Islet precursor cell (in vitro differentiated cells): Measurements from ENCODE around the gene HIPK1.

Experiments
- DNase-seq: peaks from one replicate; pipeline ENCODE4 v3.0.0-alpha.2; 2018

HIPK1 gene

GRCh38 chr1:113913887-113914664 is 15.0 kb upstream of the HIPK1 start:
- DNase-seq: no peak

- no peak for DNase-seq
These were observed 12.2 kb upstream of the HIPK1 start for GRCh38 chr1:113916974-113917373.

GRCh38 chr1:113917400-113918082 is 11.6 kb upstream of the HIPK1 start:
- no peak for DNase-seq

GRCh38 chr1:113918243-113918642 is 10.9 kb upstream of the HIPK1 start:
- DNase-seq: no peak

GRCh38 chr1:113922957-113923356 is 6.2 kb upstream of the HIPK1 start:
- no peak for DNase-seq

GRCh38 chr1:113924473-113924872 is 4.7 kb upstream of the HIPK1 start:
- DNase-seq: no peak

- no peak for DNase-seq
These were observed 765 bp upstream of the HIPK1 start for GRCh38 chr1:113928187-113928930.

GRCh38 chr1:113929750-113930498 is 800 bp downstream of the HIPK1 start:
- DNase-seq: peak; percentile 71

GRCh38 chr1:113930499-113931161 is 1.5 kb downstream of the HIPK1 start:
- DNase-seq: peak; percentile 69

GRCh38 chr1:113931451-113931851 is 2.3 kb downstream of the HIPK1 start:
- no peak for DNase-seq

- DNase-seq: no peak
These were observed 4.9 kb downstream of the HIPK1 start for GRCh38 chr1:113934006-113934405.

GRCh38 chr1:113934511-113935055 is 5.5 kb downstream of the HIPK1 start:
- DNase-seq: no peak

- no peak for DNase-seq
These were observed 6.1 kb downstream of the HIPK1 start for GRCh38 chr1:113935176-113935575.

GRCh38 chr1:113935970-113936369 is 6.8 kb downstream of the HIPK1 start:
- DNase-seq: no peak

GRCh38 chr1:113937146-113937545 is 8.0 kb downstream of the HIPK1 start:
- no peak for DNase-seq

- DNase-seq: no peak
These were observed 9.1 kb downstream of the HIPK1 start for GRCh38 chr1:113938192-113938591.

GRCh38 chr1:113940365-113941244 is 11.5 kb downstream of the HIPK1 start:
- no peak for DNase-seq

- DNase-seq: no peak
These were observed 12.1 kb downstream of the HIPK1 start for GRCh38 chr1:113941245-113941559.

GRCh38 chr1:113942527-113942926 is 13.4 kb downstream of the HIPK1 start:
- DNase-seq: no peak

- no peak for DNase-seq
These were observed 14.1 kb downstream of the HIPK1 start for GRCh38 chr1:113943028-113943811.
